GM19238 (cell line): ENCODE measurements around the gene GIT2.
A peak's percentile ranks its signal among the peaks of the same experiment; 100 is the strongest.
"Not testable (repeated sequence)": the region's sequence is repeated elsewhere in the genome, so short reads cannot be mapped to it uniquely, and the experiment has no call there.

Experiments
- DNase-seq: peaks from one replicate; pipeline ENCODE4 v3.0.0; 2011; ENCODE audit warnings: low spot score; ENCODE audit not compliant: insufficient read length

GIT2 gene

GRCh38 chr12:110005319-110005973, 9.3 kb upstream of the GIT2 start:
- no peak for DNase-seq

GRCh38 chr12:110004598-110004997, 8.4 kb upstream of the GIT2 start:
- no peak for DNase-seq

DNA sequence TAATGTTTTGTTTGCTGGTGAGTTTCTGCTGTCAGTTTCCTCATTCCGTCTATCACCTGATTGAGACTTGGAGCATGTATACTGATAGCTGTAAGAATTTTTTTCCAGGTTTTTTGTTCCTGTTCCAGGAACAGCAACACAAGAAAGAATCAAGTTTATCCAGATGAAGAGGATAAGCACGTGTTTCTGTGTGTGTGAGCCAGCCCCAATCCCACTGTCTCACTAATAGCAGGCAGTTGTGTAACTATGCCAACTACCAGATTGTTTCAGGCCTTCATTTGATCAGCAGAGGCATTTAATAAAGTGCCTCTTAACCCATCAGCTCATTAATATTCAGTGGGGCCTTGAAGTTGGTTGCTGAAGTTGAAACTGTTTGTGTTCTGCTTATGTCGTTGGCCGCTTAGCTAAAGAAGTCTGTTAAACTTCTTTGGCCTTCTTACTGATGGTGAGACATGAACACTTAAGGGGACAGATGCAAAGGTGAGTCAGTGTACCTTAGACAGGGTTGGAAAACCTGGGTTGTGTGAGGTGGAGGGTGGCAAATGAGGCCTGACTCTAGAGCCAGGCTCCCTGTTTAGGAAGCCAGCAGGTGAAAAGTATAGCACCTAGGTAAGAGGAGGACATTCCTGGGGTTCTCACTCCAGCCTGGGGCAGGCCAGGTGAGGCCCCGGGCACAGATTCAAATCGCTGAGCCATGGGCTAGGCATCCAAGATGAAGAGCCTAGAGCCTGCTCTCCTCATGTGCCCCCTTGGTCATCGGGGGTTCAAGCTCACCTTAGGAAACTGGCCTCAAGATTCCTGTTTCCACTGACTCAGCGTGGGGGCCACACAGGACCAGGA, 6.7 kb upstream of the GIT2 start:
- DNase-seq: no peak

DNA sequence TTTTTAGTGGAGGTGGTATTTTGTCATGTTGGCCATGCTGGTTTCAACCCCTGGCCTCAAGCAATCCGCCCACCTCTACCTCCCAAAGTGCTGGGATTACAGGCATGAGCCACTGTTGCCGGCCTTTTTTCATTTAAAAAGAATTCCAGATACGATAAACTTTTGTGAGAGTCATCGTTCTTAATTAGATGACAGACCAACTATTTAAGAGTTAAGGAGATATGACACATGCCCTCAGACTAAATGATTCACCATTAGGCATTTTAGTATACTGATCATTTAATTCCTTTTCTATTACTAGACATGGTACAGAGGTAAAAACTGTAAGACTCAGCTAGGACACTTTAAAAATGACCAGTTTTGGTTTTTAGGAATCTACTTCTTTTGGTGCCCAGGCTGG, 5.4 kb upstream of the GIT2 start:
- no peak for DNase-seq

DNA sequence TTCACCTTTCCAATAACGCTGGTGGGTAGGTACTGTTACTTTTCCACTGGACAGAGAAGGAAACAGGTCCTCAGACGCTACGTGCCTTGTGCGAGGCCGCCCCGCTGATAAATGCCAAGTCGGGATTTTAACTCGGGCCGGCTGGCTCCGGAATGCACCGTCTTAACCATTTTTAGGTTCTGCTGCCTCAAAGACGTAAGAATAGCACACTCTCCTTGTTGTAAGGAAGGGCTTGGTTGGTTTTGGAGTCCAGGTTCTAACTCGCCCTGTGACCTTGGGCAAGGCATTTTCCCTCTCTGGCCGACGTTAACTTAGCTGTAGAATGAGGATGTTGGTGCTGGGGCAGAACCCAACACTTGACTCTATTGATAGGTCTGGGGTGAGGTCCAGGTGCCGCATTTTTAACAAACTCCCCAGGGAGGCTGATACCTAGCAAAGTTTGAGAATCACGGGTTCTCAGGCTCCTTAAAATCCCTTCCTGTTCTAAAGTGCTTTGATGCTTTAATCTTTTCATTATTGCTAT, 3.9 kb upstream of the GIT2 start:
- no peak for DNase-seq

- no peak for DNase-seq
Observed at GRCh38 chr12:109999649-109999971, 3.4 kb upstream of the GIT2 start.

- DNase-seq: peak; percentile 72
Observed at GRCh38 chr12:109998904-109999648, 2.9 kb upstream of the GIT2 start, which contains the start of gene ANKRD13A. TSS of gene ANKRD13A (plus strand) at chr12:109999430. CDS start at chr12:109999689, 259 bp downstream.

DNA sequence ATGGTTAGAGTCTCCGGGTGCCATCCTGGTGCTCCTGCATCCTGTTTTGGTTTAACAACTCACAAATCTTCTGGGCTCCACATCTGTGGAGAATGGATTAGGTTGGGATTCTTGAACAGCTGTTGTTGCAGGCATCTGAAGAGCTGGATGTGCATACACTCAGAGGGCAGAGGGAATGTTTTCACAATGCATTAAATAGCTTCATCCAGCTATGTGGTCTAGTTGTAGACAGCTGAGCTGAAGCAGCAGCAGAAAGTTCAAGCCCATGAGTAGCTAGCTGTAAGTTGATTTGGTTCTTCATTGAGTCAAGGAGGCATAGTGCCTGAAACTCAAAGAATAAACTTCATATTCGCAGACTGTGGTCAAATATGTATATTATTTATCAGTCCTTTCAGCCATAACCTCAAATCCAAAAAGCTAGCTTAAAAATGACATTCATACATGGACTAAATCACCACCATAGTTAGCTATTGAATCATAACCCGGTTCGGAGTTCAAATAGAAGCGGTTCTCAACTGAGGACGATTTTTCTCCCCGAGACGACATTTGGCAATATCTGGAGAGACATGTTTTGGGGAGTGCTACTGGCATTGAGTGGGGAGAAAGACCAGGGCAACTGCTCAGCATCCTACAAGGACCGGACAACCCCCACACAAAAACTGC, 2.2 kb upstream of the GIT2 start:
- no peak for DNase-seq

DNA sequence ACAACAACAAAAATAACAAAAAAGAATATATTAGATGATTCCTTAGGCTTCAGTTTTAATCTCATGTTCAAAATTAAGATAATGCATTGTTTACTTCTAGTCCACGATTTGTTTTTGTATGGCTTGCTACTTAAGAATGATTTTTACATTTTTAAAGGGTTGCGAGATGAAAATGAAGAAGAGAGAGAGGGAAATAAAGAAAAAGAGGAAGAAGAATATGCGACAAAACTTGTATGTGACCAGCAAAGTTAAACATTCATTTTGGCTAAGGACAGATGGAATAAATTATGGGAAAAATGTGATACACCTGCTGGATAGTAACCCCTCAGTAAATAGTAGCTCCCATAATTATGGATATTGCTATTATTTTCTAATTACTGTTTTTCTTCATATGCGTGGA, 1.2 kb upstream of the GIT2 start:
- DNase-seq: no peak

DNA sequence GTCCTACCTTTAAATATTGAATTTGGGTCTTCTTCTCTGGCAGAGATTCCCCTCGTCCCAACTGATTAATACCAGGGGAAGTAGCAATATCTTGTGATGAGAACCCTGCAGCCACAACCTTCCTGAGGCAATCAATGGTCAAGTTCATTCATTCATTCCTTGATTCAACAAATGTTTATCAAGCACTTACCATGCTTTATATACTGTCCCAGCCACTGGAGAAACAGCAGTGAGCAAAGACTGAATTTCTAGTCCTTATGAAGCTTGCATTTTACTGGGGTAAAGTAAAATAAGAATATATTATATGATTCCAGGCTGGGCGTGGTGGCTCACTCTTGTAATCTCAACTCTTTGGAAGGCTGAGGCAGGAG, 300 bp upstream of the GIT2 start:
- DNase-seq: no peak

DNA sequence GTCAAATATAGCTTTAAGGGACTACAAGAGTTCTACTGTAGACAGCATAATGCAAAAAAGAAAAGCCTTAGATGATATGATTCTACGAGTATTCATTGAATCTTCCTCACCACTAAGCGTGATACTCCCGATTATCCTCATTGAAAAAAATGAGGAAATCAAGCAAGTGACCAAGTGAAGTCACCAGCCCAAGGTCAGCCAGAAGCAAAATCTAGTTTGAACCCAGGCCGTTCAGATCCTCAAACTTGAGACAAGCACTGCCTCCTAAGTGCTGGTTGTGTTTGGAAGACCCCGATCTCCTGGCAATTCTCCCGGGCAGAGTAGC, 845 bp downstream of the GIT2 start:
- DNase-seq: no peak

DNA sequence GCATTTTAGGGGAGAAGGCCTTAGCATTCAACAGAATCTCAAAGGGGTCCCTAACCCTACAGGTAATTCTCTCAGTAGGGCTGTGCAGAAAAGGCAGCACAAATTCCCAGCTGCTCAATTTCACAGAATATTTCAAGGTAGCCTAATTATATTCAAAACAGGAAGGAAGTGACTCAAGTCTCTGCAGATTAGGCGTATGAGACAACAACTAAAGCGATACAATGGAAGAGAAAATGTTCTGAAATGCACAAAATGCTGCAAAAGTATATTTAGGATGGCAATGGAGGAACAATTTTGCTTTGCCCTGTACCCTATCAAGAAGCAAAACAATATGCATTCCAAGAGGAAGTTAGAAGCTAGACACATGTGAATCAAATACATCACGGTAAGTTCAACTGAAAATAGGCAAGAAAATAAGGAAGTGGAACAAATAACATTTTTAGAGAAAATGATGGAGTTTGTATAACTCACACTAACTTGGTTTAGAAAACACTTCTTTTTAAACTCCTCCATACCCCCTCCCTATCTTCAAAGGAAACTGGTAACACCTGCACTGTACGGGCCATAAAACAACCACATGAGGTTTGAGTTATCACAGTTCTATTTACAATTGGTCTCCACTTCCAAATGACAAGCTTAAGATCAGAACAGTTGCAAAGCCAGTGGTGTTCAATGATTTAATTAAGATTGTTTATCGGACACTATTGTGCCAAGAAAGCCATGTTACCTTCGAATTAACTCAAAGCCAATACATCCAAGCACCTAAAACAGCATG, 1.6 kb downstream of the GIT2 start:
- DNase-seq: no peak

DNA sequence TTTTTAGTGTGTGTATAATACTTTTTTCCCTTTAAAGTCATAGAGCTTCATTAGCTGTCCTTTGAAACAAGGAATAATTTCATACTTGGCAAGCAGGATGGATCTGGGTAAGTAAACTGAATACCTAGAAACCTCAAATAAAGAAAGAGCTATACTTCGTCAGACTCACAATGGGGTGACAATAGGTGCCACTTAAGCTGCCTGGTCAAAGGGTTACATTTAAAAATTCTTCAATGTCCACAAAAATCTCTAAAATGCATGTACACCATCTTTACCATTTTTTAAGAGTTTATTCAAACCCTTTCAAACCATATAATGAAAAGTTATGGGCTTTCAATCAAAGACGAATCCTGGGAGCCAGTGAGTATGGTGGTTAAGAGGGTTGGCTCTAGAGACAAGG, 3.1 kb downstream of the GIT2 start:
- no peak for DNase-seq

DNA sequence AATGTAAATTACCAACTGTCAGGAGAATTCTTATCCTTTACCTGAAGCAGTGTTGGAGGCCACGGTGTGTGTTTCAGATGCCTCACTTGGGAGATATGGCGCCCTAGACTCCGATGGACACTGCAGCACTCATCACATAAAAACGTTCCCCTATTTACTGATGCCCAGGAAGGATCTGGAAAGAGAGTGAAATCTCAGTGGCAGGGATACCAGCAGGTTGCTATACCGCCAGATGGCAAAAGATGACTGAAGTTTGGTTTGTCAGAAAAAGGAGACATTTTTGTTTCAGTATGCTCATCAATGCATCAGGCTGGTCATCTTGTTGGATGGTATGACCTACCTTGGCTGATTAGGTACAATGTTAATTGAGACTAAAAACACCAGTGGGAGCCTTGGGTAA, 4.6 kb downstream of the GIT2 start:
- DNase-seq: no peak

DNA sequence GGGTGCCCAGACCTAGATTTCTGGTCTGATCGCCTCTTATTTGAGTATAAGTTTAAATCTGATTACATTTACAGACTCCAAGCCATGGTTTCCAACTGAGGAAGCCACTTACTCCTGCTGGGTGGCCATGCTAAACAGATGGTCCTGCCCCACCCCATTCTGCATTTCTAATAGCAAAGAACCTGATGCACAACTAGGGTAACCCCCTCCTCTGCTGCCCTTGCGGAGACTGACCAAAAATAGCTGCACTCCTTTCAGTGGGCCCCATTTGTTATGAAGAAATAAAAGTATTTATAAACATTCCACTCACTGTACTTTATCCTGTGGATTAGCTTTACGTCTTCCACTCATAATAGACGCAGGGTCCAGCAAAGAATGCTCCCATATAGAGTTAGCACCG, 6.8 kb downstream of the GIT2 start:
- no peak for DNase-seq

DNA sequence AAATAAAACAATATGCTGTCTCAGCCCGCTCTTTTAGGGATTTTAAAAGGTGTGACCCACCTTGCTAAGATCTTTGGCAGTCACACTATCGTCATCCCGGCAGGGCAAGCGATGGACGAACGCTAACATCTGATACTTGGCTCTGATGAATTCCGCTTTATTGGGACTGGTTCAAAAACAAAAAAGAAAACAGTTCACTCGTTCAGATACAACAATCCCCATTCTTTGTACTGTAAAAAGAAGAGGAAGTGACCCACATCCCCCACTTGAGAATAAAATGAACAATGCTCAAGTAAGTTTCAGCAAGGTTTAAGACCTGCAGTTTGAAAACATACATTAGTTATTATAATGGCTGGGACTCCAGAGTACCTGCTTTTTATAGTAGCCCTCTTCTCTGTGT, 7.3 kb downstream of the GIT2 start:
- DNase-seq: no peak

GRCh38 chr12:109988274-109988673, 7.9 kb downstream of the GIT2 start:
- DNase-seq: no peak

- no peak for DNase-seq
Observed at GRCh38 chr12:109987615-109988014, 8.6 kb downstream of the GIT2 start.

DNA sequence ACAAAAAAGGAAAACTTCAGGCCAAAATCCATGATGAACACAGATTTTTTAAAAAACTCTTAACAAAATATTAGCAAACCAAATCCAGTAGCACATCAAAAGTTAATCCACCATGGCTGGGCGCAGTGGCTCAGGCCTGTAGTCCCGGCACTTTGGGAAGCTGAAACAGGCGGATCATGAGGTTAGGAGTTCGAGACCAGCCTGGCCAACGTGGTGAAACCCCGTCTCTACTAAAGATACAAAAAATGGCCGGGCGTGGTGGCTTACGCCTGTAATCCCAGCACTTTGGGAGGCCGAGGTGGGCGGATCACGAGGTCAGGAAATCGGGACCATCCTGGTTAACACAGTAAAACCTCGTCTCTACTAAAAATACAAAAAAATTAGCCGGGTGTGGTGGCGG, 9.9 kb downstream of the GIT2 start:
- not testable (repeated sequence) for DNase-seq

- no peak for DNase-seq
Observed at GRCh38 chr12:109983432-109984142, 12.6 kb downstream of the GIT2 start.
